Activated CD4-positive, alpha-beta T cell treated with anti-CD3 and anti-CD28 coated beads for 36 hours (primary cell): ENCODE results near the gene XK. TPM values are rescaled to one million over a fixed set of nuclear protein-coding genes. Genes with fewer than 3 reads are reported as not detected.

Source experiments
- ATAC-seq: fragments of 200-7000 bp; cut with Tn5 transposase; one replicate; pipeline ENCODE4 v1.10.0; 2021; ENCODE audit warnings: mild to moderate bottlenecking, moderate library complexity
- CTCF ChIA-PET: fragments of 350-600 bp; sonication (Branson Sonifier 250); formaldehyde crosslinking; loops from one replicate; lab custom pipeline; 2021; ENCODE audit warnings: antibody characterized with exemption; lab: Charles Lee
- POLR2A ChIA-PET: fragments of 350-600 bp; sonication (Branson Sonifier 250); formaldehyde crosslinking; loops from one replicate; lab custom pipeline; 2021; ENCODE audit warnings: antibody characterized with exemption, inconsistent platforms; lab: Charles Lee
- DNase-seq: peaks from one replicate; pipeline ENCODE4 v3.0.0-alpha.2; 2020
- H3K27ac Mint-ChIP-seq: one replicate; pipeline ENCODE4 v1.8.0; 2021; ENCODE audit warnings: mixed read lengths
- H3K27me3 Mint-ChIP-seq: one replicate; pipeline ENCODE4 v1.8.0; 2021; ENCODE audit warnings: mixed read lengths
- H3K36me3 Mint-ChIP-seq: one replicate; pipeline ENCODE4 v1.8.0; 2021; ENCODE audit warnings: low read depth, mixed read lengths
- H3K4me1 Mint-ChIP-seq: one replicate; pipeline ENCODE4 v1.8.0; 2021; ENCODE audit warnings: mixed read lengths
- H3K4me3 Mint-ChIP-seq: one replicate; pipeline ENCODE4 v1.8.0; 2021; ENCODE audit warnings: mild to moderate bottlenecking, moderate library complexity, mixed read lengths
- H3K9me3 Mint-ChIP-seq: one replicate; pipeline ENCODE4 v1.8.0; 2021; ENCODE audit warnings: low read depth, mixed read lengths
- intact Hi-C, 2 experiments: fragments of 100-400 bp; cut with DNase I in 1 of 2; cut with micrococcal nuclease in 1 of 2; formaldehyde crosslinking; loops; one replicate each; pipeline versions ENCODE4 v1.14.2 to v1.15.1; 2022 to 2024; cut with DNase I, micrococcal nuclease
- total RNA-seq, 2 experiments: library from RNA; stranded (reverse); gene quantifications; one replicate each; pipeline ENCODE4 v1.2.3, GENCODE V29; 2021

XK gene
- total RNA-seq, 2 experiments from 2014 or later, result 0.07 TPM; not detected in 1

GRCh38 chrX:37717708-37718107 lies 32.1 kb downstream of the XK start:
- Mint-ChIP-seq H3K27me3 (peaks cover 1% of the 10 kb centered on the region), H3K27ac (no peak overlapping the region), H3K4me3 (no peak overlapping the region), H3K4me1 (no peaks in the 10 kb centered on the region), H3K9me3 (peaks cover 5% of the 10 kb centered on the region), H3K36me3 (no peaks in the 10 kb centered on the region)
- DNase-seq, result no peak
- POLR2A ChIA-PET, result no interaction called here
- CTCF ChIA-PET, result no interaction called here
- no peak for ATAC-seq
- intact Hi-C loops, result no loop called here

- ATAC-seq, result no peak
- intact Hi-C loops, result no loop called here
- CTCF ChIA-PET, result no interaction called here
- H3K36me3 Mint-ChIP-seq, result no peaks in the 10 kb centered on the region
- peaks cover 4% of the 10 kb centered on the region for H3K27me3 Mint-ChIP-seq
- POLR2A ChIA-PET, result no interaction called here
- H3K4me1 Mint-ChIP-seq, result no peaks in the 10 kb centered on the region
- H3K27ac Mint-ChIP-seq, result no peak overlapping the region
- peaks cover 5% of the 10 kb centered on the region for H3K9me3 Mint-ChIP-seq
- DNase-seq, result no peak
- no peak overlapping the region for H3K4me3 Mint-ChIP-seq
Observed at GRCh38 chrX:37722595-37722994, 37.0 kb downstream of the XK start.

- ATAC-seq (no peak), DNase-seq (no peak)
- ChIA-PET CTCF (no interaction called here), POLR2A (no interaction called here)
- Mint-ChIP-seq H3K4me1 (no peaks in the 10 kb centered on the region), H3K27me3 (peaks cover 4% of the 10 kb centered on the region), H3K4me3 (no peak overlapping the region), H3K27ac (no peak overlapping the region), H3K9me3 (no peaks in the 10 kb centered on the region), H3K36me3 (no peaks in the 10 kb centered on the region)
- intact Hi-C loops, result no loop called here
Observed at GRCh38 chrX:37726346-37726745, 40.8 kb downstream of the XK start.

GRCh38 chrX:37745354-37745753 lies 59.8 kb downstream of the XK start:
- H3K4me3 Mint-ChIP-seq, result no peak overlapping the region
- ATAC-seq, result peak; percentile 56
- H3K27ac Mint-ChIP-seq, result no peak overlapping the region
- ChIA-PET CTCF (interaction anchor here (0.7 to 6.4 kb wide), 14 partner anchors 8 to 422 kb away, joined by 3 to 119 read pairs (median 4); partner anchors contain the start of gene DYNLT3), POLR2A (interaction anchor here (0.6 to 1.0 kb wide), 2 partner anchors 41 to 58 kb away, joined by 3 read pairs; no protein-coding TSS in a partner anchor)
- DNase-seq, result peak; percentile 84
- H3K4me1 Mint-ChIP-seq, result peaks cover 19% of the 10 kb centered on the region
- no peaks in the 10 kb centered on the region for H3K9me3 Mint-ChIP-seq
- no peaks in the 10 kb centered on the region for H3K27me3 Mint-ChIP-seq
- H3K36me3 Mint-ChIP-seq, result no peaks in the 10 kb centered on the region
- intact Hi-C loops, result loop anchor here (1.0 to 5.0 kb wide), 4 partner anchors 42 to 422 kb away; partner anchors contain the start of gene DYNLT3 (in 1 of the 2)

- no peaks in the 10 kb centered on the region for H3K9me3 Mint-ChIP-seq
- DNase-seq, result peak; percentile 16
- H3K36me3 Mint-ChIP-seq, result no peaks in the 10 kb centered on the region
- no peaks in the 10 kb centered on the region for H3K27me3 Mint-ChIP-seq
- intact Hi-C loops, result loop anchor here (1.0 to 5.0 kb wide), 8 partner anchors 8 to 421 kb away; partner anchors contain the start of gene DYNLT3 (in 1 of the 2)
- peak; percentile 52 for ATAC-seq
- H3K27ac Mint-ChIP-seq, result peak overlapping the region; percentile 65
- ChIA-PET CTCF (interaction anchor here (0.7 to 6.4 kb wide), 13 partner anchors 8 to 422 kb away, joined by 3 to 119 read pairs (median 4); partner anchors contain the start of gene DYNLT3), POLR2A (interaction anchor here (0.6 to 1.1 kb wide), 3 partner anchors 40 to 100 kb away, joined by 3 read pairs; no protein-coding TSS in a partner anchor)
- H3K4me3 Mint-ChIP-seq, result no peak overlapping the region
- peaks cover 19% of the 10 kb centered on the region for H3K4me1 Mint-ChIP-seq
Observed at GRCh38 chrX:37745835-37746217, 60.2 kb downstream of the XK start.

- H3K36me3 Mint-ChIP-seq, result no peaks in the 10 kb centered on the region
- ATAC-seq, result peak; percentile 82
- H3K4me3 Mint-ChIP-seq, result no peak overlapping the region
- peak overlapping the region; percentile 65 for H3K27ac Mint-ChIP-seq
- intact Hi-C loops, result loop anchor here (1.0 to 5.0 kb wide), 7 partner anchors 8 to 421 kb away; no protein-coding TSS in a partner anchor
- CTCF ChIA-PET, result interaction anchor here (0.8 to 6.4 kb wide), 9 partner anchors 9 to 421 kb away, joined by 3 to 119 read pairs (median 5); partner anchors contain the start of gene DYNLT3
- POLR2A ChIA-PET, result interaction anchor here (1.0 to 1.1 kb wide), 2 partner anchors 40 to 99 kb away, joined by 3 read pairs; no protein-coding TSS in a partner anchor
- no peaks in the 10 kb centered on the region for H3K27me3 Mint-ChIP-seq
- peaks cover 19% of the 10 kb centered on the region for H3K4me1 Mint-ChIP-seq
- peak; percentile 59 for DNase-seq
- no peaks in the 10 kb centered on the region for H3K9me3 Mint-ChIP-seq
Observed at GRCh38 chrX:37746218-37746941, 60.8 kb downstream of the XK start.

GRCh38 chrX:37746951-37747350 lies 61.4 kb downstream of the XK start:
- Mint-ChIP-seq H3K27ac (no peak overlapping the region), H3K4me1 (peaks cover 21% of the 10 kb centered on the region), H3K27me3 (no peaks in the 10 kb centered on the region), H3K36me3 (no peaks in the 10 kb centered on the region), H3K4me3 (no peak overlapping the region), H3K9me3 (no peaks in the 10 kb centered on the region)
- ChIA-PET CTCF (interaction anchor here (2.0 to 6.4 kb wide), 2 partner anchors 8 to 78 kb away, joined by 6 to 119 read pairs; no protein-coding TSS in a partner anchor), POLR2A (interaction anchor here (1.1 kb wide), 1 partner anchor 99 kb away, joined by 3 read pairs; no protein-coding TSS in a partner anchor)
- no peak for ATAC-seq
- intact Hi-C loops, result loop anchor here (1.0 to 5.0 kb wide), 7 partner anchors 7 to 420 kb away; no protein-coding TSS in a partner anchor
- no peak for DNase-seq

- POLR2A ChIA-PET, result no interaction called here
- no peaks in the 10 kb centered on the region for H3K9me3 Mint-ChIP-seq
- H3K4me3 Mint-ChIP-seq, result no peak overlapping the region
- CTCF ChIA-PET, result no interaction called here
- H3K36me3 Mint-ChIP-seq, result no peaks in the 10 kb centered on the region
- DNase-seq, result no peak
- intact Hi-C loops, result no loop called here
- peaks cover 6% of the 10 kb centered on the region for H3K4me1 Mint-ChIP-seq
- no peaks in the 10 kb centered on the region for H3K27me3 Mint-ChIP-seq
- no peak for ATAC-seq
- H3K27ac Mint-ChIP-seq, result no peak overlapping the region
Observed at GRCh38 chrX:37752281-37752680, 66.7 kb downstream of the XK start.

GRCh38 chrX:37752936-37753335 lies 67.3 kb downstream of the XK start:
- peaks cover 10% of the 10 kb centered on the region for H3K4me1 Mint-ChIP-seq
- no peak overlapping the region for H3K27ac Mint-ChIP-seq
- intact Hi-C loops, result no loop called here
- H3K27me3 Mint-ChIP-seq, result no peaks in the 10 kb centered on the region
- H3K9me3 Mint-ChIP-seq, result no peaks in the 10 kb centered on the region
- DNase-seq (no peak), ATAC-seq (no peak)
- ChIA-PET CTCF (interaction anchor here (0.6 to 0.9 kb wide), 2 partner anchors 84 to 574 kb away, joined by 3 to 4 read pairs; no protein-coding TSS in a partner anchor), POLR2A (no interaction called here)
- H3K36me3 Mint-ChIP-seq, result no peaks in the 10 kb centered on the region
- no peak overlapping the region for H3K4me3 Mint-ChIP-seq

- Mint-ChIP-seq H3K36me3 (no peaks in the 10 kb centered on the region), H3K4me3 (no peak overlapping the region), H3K9me3 (no peaks in the 10 kb centered on the region), H3K4me1 (peaks cover 11% of the 10 kb centered on the region), H3K27me3 (no peaks in the 10 kb centered on the region), H3K27ac (no peak overlapping the region)
- POLR2A ChIA-PET, result no interaction called here
- no peak for ATAC-seq
- no peak for DNase-seq
- CTCF ChIA-PET, result interaction anchor here (0.6 to 0.9 kb wide), 4 partner anchors 8 to 573 kb away, joined by 3 to 4 read pairs (median 4); no protein-coding TSS in a partner anchor
- intact Hi-C loops, result no loop called here
Observed at GRCh38 chrX:37753384-37753783, 67.8 kb downstream of the XK start.

GRCh38 chrX:37754516-37754915 lies 68.9 kb downstream of the XK start:
- ATAC-seq, result peak; percentile 92
- Mint-ChIP-seq H3K36me3 (no peaks in the 10 kb centered on the region), H3K4me1 (peaks cover 12% of the 10 kb centered on the region), H3K27ac (no peak overlapping the region), H3K4me3 (no peak overlapping the region), H3K27me3 (no peaks in the 10 kb centered on the region), H3K9me3 (no peaks in the 10 kb centered on the region)
- ChIA-PET CTCF (interaction anchor here (1.0 to 1.3 kb wide), 2 partner anchors 9 to 118 kb away, joined by 3 to 6 read pairs; no protein-coding TSS in a partner anchor), POLR2A (interaction anchor here (0.6 kb wide), 1 partner anchor 155 kb away, joined by 4 read pairs; no protein-coding TSS in a partner anchor)
- intact Hi-C loops, result loop anchor here in 1 of 2 experiments (1.0 to 2.0 kb wide), 2 partner anchors 8 to 92 kb away; partner anchors contain the start of gene DYNLT3
- peak; percentile 7 for DNase-seq
